SJSA1 (cell line): ENCODE data around the gene FHIT. TPM values are rescaled to one million over a fixed set of nuclear protein-coding genes. Genes with fewer than 3 reads are reported as not detected.
A peak's percentile ranks its signal among the peaks of the same experiment; 100 is the strongest.

Source experiments
- DNase-seq, 2 experiments: peaks; one replicate each; pipeline ENCODE4 v3.0.0-alpha.2; 2015 to 2020; ENCODE audit warnings: low spot score in 2 of 2, low read depth in 1 of 2
- H3K27ac ChIP-seq: fragments of 250-450 bp; sonication (Bioruptor Pico); 2 replicates; pipeline ENCODE4 v1.5.1; 2020; ENCODE audit warnings: mild to moderate bottlenecking, moderate library complexity
- H3K27me3 ChIP-seq: fragments of 250-450 bp; sonication (Bioruptor Pico); replicated peaks from 2 replicates; pipeline ENCODE4 v1.5.1; 2020; ENCODE audit warnings: mild to moderate bottlenecking, moderate library complexity
- H3K36me3 ChIP-seq: fragments of 250-450 bp; sonication (Bioruptor Pico); 2 replicates; pipeline ENCODE4 v1.5.1; 2020; ENCODE audit warnings: mild to moderate bottlenecking
- H3K4me1 ChIP-seq: fragments of 250-450 bp; sonication (Bioruptor Pico); replicated peaks from 2 replicates; pipeline ENCODE4 v1.6.1; 2021; ENCODE audit warnings: mild to moderate bottlenecking
- H3K4me3 ChIP-seq: fragments of 250-450 bp; sonication (Bioruptor Pico); 2 replicates; pipeline ENCODE4 v1.5.1; 2020; ENCODE audit warnings: mild to moderate bottlenecking
- H3K9me3 ChIP-seq: fragments of 250-450 bp; sonication (Bioruptor Pico); replicated peaks from 2 replicates; pipeline ENCODE4 v1.5.1; 2020; ENCODE audit warnings: mild to moderate bottlenecking
- total RNA-seq: library from RNA; depleted of rRNA; stranded (reverse); fragments of >200 nt; shearing (Covaris generic); gene quantifications from 2 replicates; pipeline ENCODE4 v1.2.3, GENCODE V29; 2014

The FHIT gene
- total RNA-seq, 1 experiment from 2014 or later = not detected

DNA sequence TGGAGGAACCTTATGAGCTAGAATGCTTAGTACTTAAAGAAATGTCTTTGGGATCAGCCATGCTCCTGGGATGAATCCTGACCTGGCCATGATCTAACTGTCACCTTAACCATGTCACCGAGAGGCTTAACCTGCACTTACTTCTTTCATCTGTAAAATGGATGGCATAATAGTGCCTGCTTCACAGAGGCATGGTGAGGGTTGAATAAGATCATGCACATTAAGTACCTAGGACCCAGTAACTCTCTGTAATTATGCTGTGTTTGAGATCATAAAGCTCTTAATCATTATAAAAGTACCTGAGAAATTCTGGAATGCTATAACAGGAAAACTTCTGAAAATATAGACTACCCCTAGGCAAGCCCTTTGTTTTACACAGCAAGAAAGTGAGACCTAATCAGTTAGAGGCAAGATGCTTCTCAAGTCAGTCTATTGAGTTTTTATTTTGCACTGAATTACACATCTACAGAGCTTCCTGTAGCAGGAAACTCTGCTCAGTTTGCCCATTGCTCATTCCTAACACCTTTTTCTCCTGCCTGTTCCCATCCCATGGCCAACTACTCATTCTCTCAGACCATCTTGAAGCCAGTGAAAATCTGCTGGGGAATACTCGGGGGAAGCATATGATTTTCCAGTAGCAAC lies 1185.9 kb downstream of the FHIT start:
- Histone ChIP-seq H3K27me3 (no peaks in the 10 kb centered on the region), H3K9me3 (no peaks in the 10 kb centered on the region), H3K4me1 (0 out of 2 replicates have a peak, but pooled peaks cover 3% of the 10 kb centered on the region), H3K36me3 (no peaks in the 10 kb centered on the region), H3K27ac (no peak overlapping the region), H3K4me3 (no peak overlapping the region)
- no peak for DNase-seq

DNA sequence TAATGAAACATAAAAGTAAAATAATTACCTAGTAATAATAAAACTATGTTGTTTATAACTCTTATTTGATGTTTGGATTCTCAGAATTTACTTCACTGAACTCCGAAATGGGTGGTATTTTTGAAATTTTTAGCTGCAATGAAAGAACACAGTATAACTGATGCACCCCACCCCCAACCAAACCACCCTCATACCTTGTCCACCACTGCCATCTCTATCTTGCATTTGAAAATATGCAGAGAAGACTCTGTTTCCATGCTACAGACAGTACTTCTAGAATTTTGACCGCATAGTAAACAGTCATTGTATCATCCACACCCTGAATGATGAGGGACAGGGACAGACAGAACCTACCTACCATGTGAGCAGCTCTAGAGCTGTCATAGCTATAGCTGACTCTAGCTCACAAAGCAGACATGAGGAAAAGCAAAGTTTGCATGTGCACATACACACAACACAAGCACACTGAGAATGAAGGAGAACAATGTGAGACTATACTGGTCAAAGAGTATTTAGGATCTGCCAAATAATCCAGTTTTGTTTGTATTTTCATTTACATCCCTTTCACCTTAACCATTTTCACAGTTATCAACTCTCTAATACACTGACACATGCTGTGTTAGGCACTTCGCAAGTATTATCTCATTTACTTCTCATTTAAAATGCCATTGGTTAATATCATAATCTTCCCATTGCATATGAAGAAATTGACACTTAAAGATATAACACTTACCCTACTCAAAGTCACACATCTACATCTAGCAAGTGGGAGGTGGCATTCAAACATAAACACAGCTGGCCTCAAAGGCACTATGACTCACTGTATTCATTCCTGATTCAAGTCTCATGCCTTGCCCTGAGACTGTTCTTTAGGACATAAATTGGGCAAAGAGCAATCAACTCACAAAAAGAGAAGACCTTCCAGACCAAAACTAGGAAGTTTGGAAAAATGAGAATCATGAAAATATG lies 1186.8 kb downstream of the FHIT start:
- Histone ChIP-seq H3K27ac (no peak overlapping the region), H3K4me1 (0 out of 2 replicates have a peak, but pooled peaks cover 3% of the 10 kb centered on the region), H3K36me3 (no peaks in the 10 kb centered on the region), H3K9me3 (no peaks in the 10 kb centered on the region), H3K27me3 (no peaks in the 10 kb centered on the region), H3K4me3 (no peak overlapping the region)
- DNase-seq = peak in 1 of 2 experiments; percentile 3

DNA sequence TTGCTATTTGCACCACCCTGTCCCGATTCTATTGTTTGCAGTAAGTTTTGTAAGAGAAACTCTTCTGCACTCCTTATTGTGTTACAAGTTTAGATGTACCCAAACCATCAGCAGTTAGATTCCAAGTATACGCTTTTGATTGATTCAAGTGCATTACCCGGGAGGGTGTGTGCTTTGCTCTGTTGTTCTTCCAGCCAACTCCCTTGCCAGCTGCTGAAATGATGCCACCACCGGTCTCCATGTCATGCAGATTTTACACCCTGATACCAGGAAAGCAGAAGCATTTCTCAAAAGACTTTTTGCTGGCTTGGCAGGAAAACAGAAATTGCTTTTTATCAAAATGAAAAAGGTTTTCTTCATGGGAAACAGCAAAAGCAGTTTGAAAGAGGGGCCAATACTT lies 1194.8 kb downstream of the FHIT start:
- Histone ChIP-seq H3K27ac (no peak overlapping the region), H3K4me1 (no peaks in the 10 kb centered on the region), H3K27me3 (no peaks in the 10 kb centered on the region), H3K4me3 (no peak overlapping the region), H3K36me3 (no peaks in the 10 kb centered on the region), H3K9me3 (no peaks in the 10 kb centered on the region)
- no peak for DNase-seq

DNA sequence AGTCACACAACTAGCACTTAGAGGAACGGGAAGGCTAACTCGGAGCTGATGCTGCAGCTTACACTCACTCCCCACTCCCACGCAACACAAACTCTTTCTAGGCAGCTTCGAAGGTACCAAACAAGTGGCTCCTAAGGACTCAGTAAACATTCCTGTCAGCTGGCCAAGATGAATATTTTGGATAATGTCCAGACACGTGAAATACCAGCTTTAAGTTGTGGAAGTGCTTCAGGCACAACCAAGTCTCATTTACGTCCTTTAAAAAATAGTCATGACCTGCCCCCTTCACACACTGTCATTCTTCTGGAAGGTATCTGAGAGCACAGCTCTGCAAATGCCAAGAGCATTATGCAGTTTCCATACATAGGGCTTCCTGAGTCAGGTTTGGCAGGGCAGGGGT lies 1195.5 kb downstream of the FHIT start:
- Histone ChIP-seq H3K27ac (no peak overlapping the region), H3K4me3 (no peak overlapping the region)
- DNase-seq = no peak

DNA sequence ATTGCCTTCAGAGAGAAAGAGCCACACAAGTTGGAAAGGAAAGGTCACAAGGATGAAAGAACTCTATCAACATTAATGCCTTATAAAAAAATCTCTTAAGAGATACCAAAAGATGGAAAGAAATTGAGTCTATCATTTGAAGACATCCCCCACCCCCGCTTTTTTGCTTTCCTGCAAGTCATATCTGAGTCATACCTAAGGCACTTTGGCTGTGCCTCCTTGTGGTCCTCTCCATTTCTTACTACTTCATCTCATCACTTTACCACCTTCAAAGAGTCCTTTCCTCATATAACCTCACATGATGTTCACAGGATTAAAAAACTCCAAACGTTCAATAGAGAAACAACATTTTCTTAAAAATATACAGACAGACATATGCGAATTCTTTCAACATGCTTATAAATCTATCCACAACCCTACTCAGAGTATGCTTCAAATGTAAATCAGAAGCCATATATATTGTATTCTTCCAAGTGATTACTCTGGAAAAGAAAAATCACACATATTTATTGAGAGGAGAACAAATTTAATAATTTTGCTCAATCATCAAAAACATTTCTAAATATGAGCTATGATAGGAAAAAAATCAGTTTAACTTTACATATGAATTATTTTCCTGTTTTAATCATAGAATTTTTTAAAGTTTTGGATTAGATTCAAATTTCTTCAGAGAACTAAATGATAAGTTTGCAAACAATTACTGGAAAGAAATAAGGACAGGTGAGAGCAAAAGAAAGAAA lies 1197.6 kb downstream of the FHIT start:
- Histone ChIP-seq H3K9me3 (no peaks in the 10 kb centered on the region), H3K27ac (no peak overlapping the region), H3K36me3 (no peaks in the 10 kb centered on the region), H3K4me1 (no peaks in the 10 kb centered on the region), H3K4me3 (no peak overlapping the region), H3K27me3 (no peaks in the 10 kb centered on the region)
- no peak for DNase-seq

More for the DNA sequence above, 1195.5 kb downstream of the FHIT start:
- Histone ChIP-seq H3K9me3 (no peaks in the 10 kb centered on the region), H3K27me3 (no peaks in the 10 kb centered on the region), H3K36me3 (no peaks in the 10 kb centered on the region), H3K4me1 (no peaks in the 10 kb centered on the region)

DNA sequence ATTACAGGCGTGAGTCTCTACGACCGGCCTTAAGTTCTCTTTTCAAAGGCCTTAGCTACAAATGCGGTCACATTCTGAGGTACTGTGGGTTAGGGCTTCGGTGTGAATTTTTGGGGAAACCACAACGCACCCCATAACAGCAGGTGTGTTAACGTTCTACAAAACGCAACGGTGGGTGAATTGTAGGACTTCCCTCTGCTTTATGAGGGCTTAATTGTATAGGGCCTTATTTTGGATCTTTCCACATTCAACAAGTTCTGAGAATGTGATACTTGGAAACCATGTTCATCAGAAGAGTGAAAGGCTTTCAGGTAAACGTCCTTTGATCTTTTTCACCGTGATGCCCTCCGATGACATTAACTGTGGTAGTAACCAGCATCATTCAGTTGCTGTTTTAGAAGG lies 1202.8 kb downstream of the FHIT start:
- no peaks in the 10 kb centered on the region for H3K9me3 ChIP-seq
- H3K27ac ChIP-seq = no peak overlapping the region
- H3K4me3 ChIP-seq = no peak overlapping the region
- no peak for DNase-seq
- no peaks in the 10 kb centered on the region for H3K36me3 ChIP-seq
- no peaks in the 10 kb centered on the region for H3K27me3 ChIP-seq
- H3K4me1 ChIP-seq = no peaks in the 10 kb centered on the region

DNA sequence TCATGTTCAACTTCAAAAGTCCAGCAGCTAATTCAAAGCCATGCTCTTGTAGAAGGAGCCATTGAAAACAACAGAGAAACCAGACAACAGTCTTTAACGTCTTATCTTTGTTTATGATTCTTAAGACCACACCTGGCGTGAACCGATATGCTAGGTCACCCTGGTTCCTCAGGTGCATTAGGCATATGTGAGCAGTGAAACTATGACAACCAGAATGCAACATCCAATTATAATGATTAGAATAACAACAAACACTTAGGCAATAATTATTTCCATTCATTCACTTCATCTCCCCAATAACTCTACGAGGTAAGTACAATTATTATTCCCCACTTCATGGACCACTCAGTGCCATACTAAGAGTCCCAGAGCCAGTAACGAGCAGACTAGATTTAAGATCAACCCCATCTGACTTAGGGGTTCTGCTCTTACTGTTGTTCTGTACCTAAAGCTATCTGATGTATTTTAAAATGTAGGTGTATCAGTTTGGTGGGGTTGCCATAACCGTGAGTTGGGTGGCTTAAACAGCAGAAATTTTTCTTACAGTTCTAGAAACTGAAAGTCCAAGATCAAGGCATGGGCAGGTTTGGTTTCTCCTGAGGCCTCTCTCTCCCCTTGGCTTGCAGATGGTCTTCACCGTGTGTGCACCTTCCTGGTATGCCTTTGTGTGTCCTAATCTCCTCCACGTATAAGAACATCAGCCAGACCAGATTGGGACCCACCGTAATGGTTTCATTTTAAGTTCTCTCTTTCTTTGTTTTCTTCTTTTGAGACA lies 1203.6 kb downstream of the FHIT start:
- H3K4me3 ChIP-seq = no peak overlapping the region
- no peak for DNase-seq
- H3K27ac ChIP-seq = no peak overlapping the region
- no peaks in the 10 kb centered on the region for H3K36me3 ChIP-seq
- H3K27me3 ChIP-seq = no peaks in the 10 kb centered on the region
- no peaks in the 10 kb centered on the region for H3K9me3 ChIP-seq
- H3K4me1 ChIP-seq = no peaks in the 10 kb centered on the region

DNA sequence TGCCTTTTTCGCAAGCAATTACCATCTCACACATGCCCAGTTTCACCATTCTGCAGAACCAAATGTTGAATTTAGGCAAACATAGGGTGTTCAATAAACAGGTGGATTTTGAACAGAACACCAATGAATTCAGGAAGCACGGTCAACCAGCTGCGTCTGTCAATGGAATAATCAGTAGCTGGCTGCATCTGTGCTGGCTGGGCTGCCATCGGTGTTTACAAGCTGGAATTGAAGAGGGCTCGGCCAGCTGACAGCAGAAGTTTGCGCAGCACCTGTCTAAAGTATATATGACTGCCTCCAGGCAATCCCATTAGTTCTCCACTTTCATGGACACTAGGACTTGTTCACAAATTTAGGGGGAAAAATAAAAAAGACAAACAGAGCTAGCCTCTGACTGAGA lies 1205.0 kb downstream of the FHIT start:
- no peaks in the 10 kb centered on the region for H3K36me3 ChIP-seq
- H3K27me3 ChIP-seq = no peaks in the 10 kb centered on the region
- no peaks in the 10 kb centered on the region for H3K4me1 ChIP-seq
- no peak overlapping the region for H3K27ac ChIP-seq
- no peaks in the 10 kb centered on the region for H3K9me3 ChIP-seq
- H3K4me3 ChIP-seq = no peak overlapping the region
- DNase-seq = no peak

DNA sequence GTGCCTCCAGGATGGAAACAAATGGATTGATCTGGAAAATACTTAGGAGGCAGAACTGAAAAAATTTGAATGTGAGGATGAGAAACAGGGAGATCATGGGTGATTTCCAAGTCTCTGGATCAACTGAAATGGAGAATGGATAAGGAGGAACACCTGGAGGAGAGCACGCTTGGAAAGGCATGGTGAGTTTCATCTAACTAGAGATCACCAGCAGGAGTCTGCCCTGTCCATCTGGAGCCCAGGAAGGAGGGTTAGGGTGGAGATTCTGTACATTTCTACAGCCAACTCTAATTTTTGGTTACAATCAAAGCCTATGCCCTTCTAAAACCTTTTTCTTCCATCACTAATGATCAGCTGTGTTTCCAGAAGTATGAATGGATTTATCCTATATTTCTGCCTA lies 1205.6 kb downstream of the FHIT start:
- Histone ChIP-seq H3K4me1 (no peaks in the 10 kb centered on the region), H3K27me3 (no peaks in the 10 kb centered on the region), H3K27ac (no peak overlapping the region), H3K4me3 (no peak overlapping the region), H3K36me3 (no peaks in the 10 kb centered on the region), H3K9me3 (no peaks in the 10 kb centered on the region)
- no peak for DNase-seq

DNA sequence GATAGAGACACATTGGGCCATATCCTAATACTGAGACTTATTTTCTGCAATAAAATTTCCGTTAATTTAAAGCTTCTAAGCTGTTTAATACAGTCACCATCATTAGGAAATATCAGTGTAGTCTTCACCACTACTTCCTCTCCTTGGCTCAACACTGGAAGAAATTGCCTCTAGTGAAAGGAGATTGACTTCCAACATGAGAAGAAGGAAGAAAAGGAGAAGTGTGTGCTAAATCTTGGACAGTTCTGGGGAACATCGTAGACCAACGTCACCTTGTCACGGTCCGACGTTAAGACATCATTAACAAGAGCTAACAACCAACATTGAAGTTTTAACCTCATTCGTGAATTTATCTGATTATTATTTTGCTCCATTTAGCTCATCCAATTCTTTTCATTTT lies 1214.4 kb downstream of the FHIT start:
- DNase-seq = no peak
- Histone ChIP-seq H3K36me3 (no peaks in the 10 kb centered on the region), H3K27me3 (no peaks in the 10 kb centered on the region), H3K9me3 (no peaks in the 10 kb centered on the region), H3K4me3 (no peak overlapping the region), H3K27ac (no peak overlapping the region), H3K4me1 (no peaks in the 10 kb centered on the region)

DNA sequence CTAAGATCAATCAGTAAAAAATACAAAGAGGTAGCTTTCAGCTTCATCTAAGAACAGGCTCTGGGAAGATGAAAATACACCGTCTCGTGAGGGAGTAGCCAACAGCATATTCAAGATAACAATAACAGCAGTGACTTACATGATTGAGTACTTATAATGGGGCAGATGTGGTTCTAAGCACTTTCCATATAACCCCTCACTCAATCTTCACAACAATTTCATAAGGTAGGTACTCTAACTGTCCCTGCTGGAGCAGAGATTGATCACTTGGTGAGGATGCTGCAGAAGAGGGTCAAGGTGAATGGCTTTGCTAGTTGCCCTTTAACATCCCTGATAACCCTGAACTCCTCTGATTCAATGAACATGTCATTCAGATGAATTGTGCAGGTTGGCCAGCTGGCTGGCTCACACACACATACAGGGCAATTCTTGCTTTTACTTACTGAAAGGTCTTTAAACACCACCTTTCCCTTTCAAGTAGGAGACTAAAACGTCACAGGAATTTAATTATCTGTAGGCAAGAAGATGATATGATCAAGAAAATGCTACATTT lies 1217.3 kb downstream of the FHIT start:
- no peak for DNase-seq
- Histone ChIP-seq H3K4me1 (no peaks in the 10 kb centered on the region), H3K4me3 (no peak overlapping the region), H3K27ac (no peak overlapping the region), H3K27me3 (no peaks in the 10 kb centered on the region), H3K36me3 (no peaks in the 10 kb centered on the region), H3K9me3 (no peaks in the 10 kb centered on the region)

DNA sequence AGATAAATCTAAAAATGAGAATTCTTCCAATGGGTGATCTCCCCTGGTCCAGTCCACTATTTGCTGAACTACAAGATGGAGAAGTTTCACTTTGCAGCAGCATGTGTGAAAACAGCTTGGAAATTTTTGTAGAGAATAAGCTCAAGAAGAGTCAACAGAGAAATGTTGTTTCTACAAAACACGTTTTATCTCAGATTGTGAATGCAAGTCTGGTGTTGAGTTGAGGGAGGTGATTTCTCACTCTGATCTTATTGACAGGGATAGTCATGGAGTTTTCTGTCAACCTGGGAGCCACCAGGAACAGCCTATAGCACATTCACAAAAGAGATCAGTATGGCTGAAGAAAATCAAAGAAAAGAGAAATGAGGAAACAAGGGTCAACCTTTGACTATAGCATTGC lies 1220.3 kb downstream of the FHIT start:
- H3K27ac ChIP-seq = no peak overlapping the region
- no peaks in the 10 kb centered on the region for H3K4me1 ChIP-seq
- H3K36me3 ChIP-seq = no peaks in the 10 kb centered on the region
- H3K4me3 ChIP-seq = no peak overlapping the region
- no peaks in the 10 kb centered on the region for H3K9me3 ChIP-seq
- DNase-seq = no peak
- H3K27me3 ChIP-seq = no peaks in the 10 kb centered on the region

DNA sequence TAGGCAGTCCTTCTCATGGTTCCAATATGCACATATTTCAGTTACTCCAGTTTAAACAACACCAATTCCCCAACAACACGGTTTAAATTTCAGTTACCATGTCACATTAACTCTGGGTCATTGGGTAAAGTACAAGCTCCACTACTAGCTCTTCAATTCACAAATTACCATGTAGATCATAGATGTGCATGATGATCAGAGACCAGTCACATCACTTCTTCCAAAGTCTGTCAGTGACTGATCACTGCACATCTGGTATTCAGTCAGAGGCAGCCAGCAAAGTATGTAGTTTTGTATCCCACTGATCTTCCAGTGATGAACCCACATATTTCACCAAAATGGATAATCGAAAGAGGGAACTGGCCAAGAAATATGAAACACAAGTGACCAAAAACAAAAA lies 1223.0 kb downstream of the FHIT start:
- no peak for DNase-seq
- H3K9me3 ChIP-seq = no peaks in the 10 kb centered on the region
- no peak overlapping the region for H3K4me3 ChIP-seq
- H3K36me3 ChIP-seq = no peaks in the 10 kb centered on the region
- no peak overlapping the region for H3K27ac ChIP-seq
- no peaks in the 10 kb centered on the region for H3K27me3 ChIP-seq
- H3K4me1 ChIP-seq = no peaks in the 10 kb centered on the region
